Measurements from ENCODE around the gene BRD7.

DNA sequence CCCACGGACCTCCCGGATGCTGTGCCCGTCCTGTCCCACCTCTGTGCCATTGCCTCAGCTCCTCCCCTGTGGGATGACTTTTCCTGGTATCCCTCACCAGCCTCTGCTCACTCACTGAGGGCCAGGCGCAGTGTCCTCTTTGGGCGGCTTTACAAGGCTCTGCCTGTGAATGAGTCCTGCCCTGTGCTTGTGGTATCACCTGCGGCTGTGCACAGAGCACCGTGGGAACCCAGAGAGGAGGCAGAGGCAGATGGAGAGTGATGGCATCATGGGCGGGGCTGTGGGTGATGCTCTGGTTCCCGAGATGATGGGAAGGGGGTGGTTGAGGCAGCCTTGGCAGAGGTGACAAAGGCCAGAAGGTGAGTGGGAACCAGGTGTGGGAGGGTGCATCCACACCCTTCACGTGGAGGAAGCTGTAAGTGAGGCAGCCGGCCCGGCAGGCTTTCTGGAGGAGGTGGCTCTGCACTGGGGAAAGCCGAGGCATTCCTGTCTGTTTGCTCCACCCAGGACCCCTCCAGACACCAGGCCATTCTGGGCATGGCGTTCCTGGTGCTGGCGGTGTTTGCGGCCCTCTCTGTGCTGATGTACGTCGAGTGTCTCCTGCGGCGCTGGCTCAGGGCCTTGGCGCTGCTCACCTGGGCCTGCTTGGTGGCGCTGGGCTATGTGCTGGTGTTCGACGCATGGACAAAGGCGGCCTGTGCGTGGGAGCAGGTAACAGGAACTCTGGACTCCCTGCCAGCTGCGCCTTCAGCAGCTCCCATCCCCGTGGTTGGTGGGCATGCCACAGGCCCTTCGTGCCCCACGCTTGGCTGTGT is 78.6 kb downstream of the BRD7 start:
- TF ChIP-seq, protein P1, sequence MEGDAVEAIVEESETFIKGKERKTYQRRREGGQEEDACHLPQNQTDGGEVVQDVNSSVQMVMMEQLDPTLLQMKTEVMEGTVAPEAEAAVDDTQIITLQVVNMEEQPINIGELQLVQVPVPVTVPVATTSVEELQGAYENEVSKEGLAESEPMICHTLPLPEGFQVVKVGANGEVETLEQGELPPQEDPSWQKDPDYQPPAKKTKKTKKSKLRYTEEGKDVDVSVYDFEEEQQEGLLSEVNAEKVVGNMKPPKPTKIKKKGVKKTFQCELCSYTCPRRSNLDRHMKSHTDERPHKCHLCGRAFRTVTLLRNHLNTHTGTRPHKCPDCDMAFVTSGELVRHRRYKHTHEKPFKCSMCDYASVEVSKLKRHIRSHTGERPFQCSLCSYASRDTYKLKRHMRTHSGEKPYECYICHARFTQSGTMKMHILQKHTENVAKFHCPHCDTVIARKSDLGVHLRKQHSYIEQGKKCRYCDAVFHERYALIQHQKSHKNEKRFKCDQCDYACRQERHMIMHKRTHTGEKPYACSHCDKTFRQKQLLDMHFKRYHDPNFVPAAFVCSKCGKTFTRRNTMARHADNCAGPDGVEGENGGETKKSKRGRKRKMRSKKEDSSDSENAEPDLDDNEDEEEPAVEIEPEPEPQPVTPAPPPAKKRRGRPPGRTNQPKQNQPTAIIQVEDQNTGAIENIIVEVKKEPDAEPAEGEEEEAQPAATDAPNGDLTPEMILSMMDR (IDR thresholded peaks at IDR 0.05; ENCODE audit: poor library complexity), result no peak
- TF ChIP-seq EZH2 (IDR thresholded peaks at IDR 0.05; ENCODE audit: borderline replicate concordance) (no peak), EZH2phosphoT487 (IDR thresholded peaks at IDR 0.05; ENCODE audit: low read depth, severe bottlenecking, unreplicated experiment) (no peak)
